Measurements from ENCODE around the gene NOTCH1. TPM values are rescaled to one million over a fixed set of nuclear protein-coding genes. Genes with fewer than 3 reads are reported as not detected.

NOTCH1 gene
- total and polyA plus RNA-seq, 2 of the 8 experiments (the other 6 are each of a cell fraction or from before 2014, with no cell fraction given): 6.9 to 55.6 TPM

DNA sequence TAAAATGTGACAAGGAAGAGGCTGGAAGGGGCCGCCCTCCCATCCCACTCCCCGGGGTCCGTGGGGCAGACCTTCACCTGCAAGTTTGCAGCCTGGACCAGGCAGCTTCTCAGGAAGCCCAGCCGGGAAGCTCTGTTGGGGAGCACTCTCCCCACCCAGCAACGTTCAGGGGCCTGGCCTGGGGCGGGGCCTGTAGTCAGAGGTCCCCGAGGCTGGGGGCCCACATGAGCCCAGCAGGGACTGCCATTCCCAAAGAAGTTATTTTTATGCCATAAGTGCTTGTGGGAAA is 32.7 kb upstream of the NOTCH1 start:
- DNase-seq (ENCODE audit: low read depth in 1 of 2, low spot score in 2 of 2) (no peak), FAIRE-seq (no peak)
- H3K9ac ChIP-seq (replicated peaks in 1 of 4; ENCODE audit: extremely low read depth in 1 of 4, low read depth in 3 of 4, low read length in 3 of 4): no peak overlapping the region
- no peaks in the 10 kb centered on the region for H3K36me3 ChIP-seq (ENCODE audit: control insufficient read depth in 2 of 4, insufficient read depth in 4 of 4, low read length in 3 of 4)
- H3K79me1 ChIP-seq (ENCODE audit: low read depth, low read length): no peaks in the 10 kb centered on the region; the same call in 1 of the 2 replicates
- no peak overlapping the region for H2BK120ac ChIP-seq (replicated peaks; ENCODE audit: low read depth, low read length)
- peaks cover 0 to 3% of the 10 kb centered on the region in 2 experiments for H4K20me1 ChIP-seq (replicated peaks in 1 of 2; ENCODE audit: control insufficient read depth in 1 of 2, insufficient read depth in 2 of 2, low read length in 2 of 2)
- no peaks in the 10 kb centered on the region; a peak in 1 of 7 replicates for H3K27me3 ChIP-seq (replicated peaks in 1 of 4; ENCODE audit: control insufficient read depth in 3 of 4, extremely low read depth in 1 of 4, insufficient read depth in 3 of 4, low read length in 3 of 4)
- no peak overlapping the region for H2AFZ ChIP-seq (ENCODE audit: low read length)
- H3K23ac ChIP-seq (ENCODE audit: insufficient read length): no peak overlapping the region
- 69% methylated on average over 6 of the region's 7 CpGs; no CpG with 5 or more reads in 1 of the 2 experiments for WGBS, 2 experiments (ENCODE audit: extremely low coverage in 1 of 2, insufficient coverage in 1 of 2, insufficient read length in 1 of 2, insufficient replicate concordance in 2 of 2, low coverage in 1 of 2, low lambda C conversion rate in 2 of 2, missing lambda C conversion rate in 1 of 2)
- no peak overlapping the region; the same call in 1 of the 2 replicates for H2BK5ac ChIP-seq (ENCODE audit: low read depth, low read length)
- ChIA-PET CTCF (ENCODE audit: partially characterized antibody) (interaction anchor here (0.8 to 2.7 kb wide), 12 partner anchors 9 to 93 kb away, joined by 3 to 8 read pairs (median 4); no protein-coding TSS in a partner anchor), POLR2A (ENCODE audit: partially characterized antibody) (interaction anchor here (1.0 to 2.1 kb wide), 5 partner anchors 9 to 149 kb away, joined by 3 to 14 read pairs (median 4); no protein-coding TSS in a partner anchor)
- H4K5ac ChIP-seq (ENCODE audit: insufficient read length, low read depth, low read length): no peak overlapping the region
- peak overlapping the region; percentile 94; the same call in 1 of the 2 replicates for H2BK12ac ChIP-seq (ENCODE audit: low read depth, low read length)
- H3K79me2 ChIP-seq (ENCODE audit: control insufficient read depth in 1 of 2, insufficient read depth in 2 of 2, low read length in 2 of 2): no peaks in the 10 kb centered on the region
- TF ChIP-seq GTF2F1 (IDR thresholded peaks at IDR 0.05; ENCODE audit: borderline replicate concordance, low read depth, low read length) (no peak), SP4 (IDR thresholded peaks at IDR 0.05; ENCODE audit: low read length) (no peak), ZNF274 (IDR thresholded peaks at IDR 0.05; ENCODE audit: borderline replicate concordance, extremely low read depth, low read length) (no peak), SRF (IDR thresholded peaks at IDR 0.05; ENCODE audit: low read depth, low read length) (no peak), CTBP2 (IDR thresholded peaks at IDR 0.05; ENCODE audit: borderline replicate concordance, insufficient read depth, insufficient read length, low read length) (no peak), YY1 (IDR thresholded peaks at IDR 0.05; ENCODE audit: low read depth, low read length) (no peak), POLR2AphosphoS5 (IDR thresholded peaks at IDR 0.05; ENCODE audit: low read depth, low read length) (no peak), SUZ12 (IDR thresholded peaks at IDR 0.05; ENCODE audit: low read length) (no peak), TAF7 (optimal IDR thresholded peaks at IDR 0.05; ENCODE audit: borderline replicate concordance, low read depth, low read length) (no peak)
- no peak overlapping the region for H3K27ac ChIP-seq (ENCODE audit: low read depth, low read length)
- no peak overlapping the region for H3K4me2 ChIP-seq (ENCODE audit: insufficient read depth in 1 of 2, low read depth in 2 of 2, low read length in 2 of 2)
- H3K9me3 ChIP-seq (ENCODE audit: insufficient read depth in 2 of 2, low read depth in 1 of 2, low read length in 1 of 2): no peaks in the 10 kb centered on the region; a peak in 2 of 4 replicates
- H4K91ac ChIP-seq (replicated peaks; ENCODE audit: insufficient read length, low read length): no peak overlapping the region
- H3K4me3 ChIP-seq (ENCODE audit: extremely low read depth in 1 of 4, insufficient read depth in 2 of 4, low read depth in 3 of 4, low read length in 4 of 4): no peak overlapping the region
- no peak overlapping the region for H3K14ac ChIP-seq (ENCODE audit: insufficient read length)
- peak overlapping the region; percentile 29; the same call in 1 of the 2 replicates for H2BK20ac ChIP-seq (ENCODE audit: low read length)
- peaks cover 7 to 16% (median 12%) of the 10 kb centered on the region in 4 experiments for H3K4me1 ChIP-seq (replicated peaks in 1 of 4; ENCODE audit: control insufficient read depth in 3 of 4, insufficient read depth in 4 of 4, low read length in 3 of 4)
- no peak overlapping the region for H3K4ac ChIP-seq (replicated peaks; ENCODE audit: insufficient read length, low read depth, low read length)
- no peak overlapping the region for H3K56ac ChIP-seq (replicated peaks; ENCODE audit: insufficient read length, low read depth, low read length)
- peaks cover 17% of the 10 kb centered on the region; the same call in 1 of the 2 replicates for H3K23me2 ChIP-seq (ENCODE audit: low read depth, low read length)
- H2AK5ac ChIP-seq (ENCODE audit: low read depth, low read length): no peak overlapping the region
- no peak overlapping the region for H4K8ac ChIP-seq (ENCODE audit: extremely low read depth, insufficient read depth, low read length)
- H2BK15ac ChIP-seq (ENCODE audit: low read length): no peak overlapping the region
- H3K18ac ChIP-seq (ENCODE audit: extremely low read depth, low read length): no peak overlapping the region; the same call in 1 of the 2 replicates
